Measurements from ENCODE around the gene RIPOR3.

DNA sequence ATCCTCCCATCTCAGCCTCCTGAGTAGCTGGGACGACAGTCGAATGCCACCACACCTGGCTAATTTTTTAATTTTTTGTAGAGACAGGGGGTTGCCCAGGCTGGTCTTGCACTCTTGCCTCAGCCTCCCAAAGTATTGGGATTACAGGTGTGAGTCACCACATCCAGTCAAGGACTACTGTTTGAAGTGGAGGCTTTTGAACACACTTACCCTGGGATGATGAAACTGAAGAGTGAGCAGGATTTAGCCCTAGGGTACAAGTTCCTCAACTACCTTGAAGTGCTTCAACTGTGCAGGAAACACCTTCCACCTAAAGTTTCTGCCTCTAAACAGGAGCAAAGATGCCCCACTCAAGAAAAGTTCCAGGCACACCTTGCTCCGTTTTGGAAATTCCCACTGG lies 24.4 kb upstream of the RIPOR3 start:
- TF ChIP-seq, protein P1, sequence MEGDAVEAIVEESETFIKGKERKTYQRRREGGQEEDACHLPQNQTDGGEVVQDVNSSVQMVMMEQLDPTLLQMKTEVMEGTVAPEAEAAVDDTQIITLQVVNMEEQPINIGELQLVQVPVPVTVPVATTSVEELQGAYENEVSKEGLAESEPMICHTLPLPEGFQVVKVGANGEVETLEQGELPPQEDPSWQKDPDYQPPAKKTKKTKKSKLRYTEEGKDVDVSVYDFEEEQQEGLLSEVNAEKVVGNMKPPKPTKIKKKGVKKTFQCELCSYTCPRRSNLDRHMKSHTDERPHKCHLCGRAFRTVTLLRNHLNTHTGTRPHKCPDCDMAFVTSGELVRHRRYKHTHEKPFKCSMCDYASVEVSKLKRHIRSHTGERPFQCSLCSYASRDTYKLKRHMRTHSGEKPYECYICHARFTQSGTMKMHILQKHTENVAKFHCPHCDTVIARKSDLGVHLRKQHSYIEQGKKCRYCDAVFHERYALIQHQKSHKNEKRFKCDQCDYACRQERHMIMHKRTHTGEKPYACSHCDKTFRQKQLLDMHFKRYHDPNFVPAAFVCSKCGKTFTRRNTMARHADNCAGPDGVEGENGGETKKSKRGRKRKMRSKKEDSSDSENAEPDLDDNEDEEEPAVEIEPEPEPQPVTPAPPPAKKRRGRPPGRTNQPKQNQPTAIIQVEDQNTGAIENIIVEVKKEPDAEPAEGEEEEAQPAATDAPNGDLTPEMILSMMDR (IDR thresholded peaks at IDR 0.05; ENCODE audit: low read depth, low read length) = no peak
- TF ChIP-seq EZH2phosphoT487 (IDR thresholded peaks at IDR 0.05; ENCODE audit: low read depth) = no peak

All from OCI-LY3 (cell line).